Keratinocyte (primary cell): Measurements from ENCODE around the gene LEO1. TPM values are rescaled to one million over a fixed set of nuclear protein-coding genes. Genes with fewer than 3 reads are reported as not detected.

Experiments
- DNase-seq: peaks from one replicate; pipeline ENCODE4 v3.0.0-alpha.2; 2011; ENCODE audit warnings: low read depth, missing footprints, low spot score
- FAIRE-seq: peaks from 2 replicates; lab custom pipeline; 2011; peaks lifted over from hg19 to GRCh38; lab: Jason Lieb, UNC
- H2AFZ ChIP-seq: 2 replicates; pipeline ENCODE4 v1.6.0; 2012; ENCODE audit warnings: low read length, control low read depth, inconsistent platforms; ENCODE audit not compliant: control insufficient read depth
- H3K27ac ChIP-seq: 2 replicates; pipeline ENCODE4 v1.5.1; 2011; ENCODE audit warnings: low read length; ENCODE audit not compliant: control insufficient read depth, insufficient read depth
- H3K27me3 ChIP-seq: 3 replicates; pipeline ENCODE4 v1.6.0; 2011; ENCODE audit warnings: low read length; ENCODE audit not compliant: control insufficient read depth, insufficient read depth; ENCODE audit errors: extremely low read depth
- H3K36me3 ChIP-seq, 2 experiments: 2 replicates in 1 of 2; 3 replicates in 1 of 2; pipeline ENCODE4 v1.5.1; 2011; ENCODE audit warnings: low read length in 2 of 2, mild to moderate bottlenecking in 1 of 2; ENCODE audit not compliant: control insufficient read depth in 2 of 2, insufficient read depth in 2 of 2; ENCODE audit errors: extremely low read depth in 1 of 2
- H3K4me1 ChIP-seq: 3 replicates; pipeline ENCODE4 v1.5.1; 2011; ENCODE audit warnings: low read length; ENCODE audit not compliant: control insufficient read depth, insufficient read depth; ENCODE audit errors: extremely low read depth
- H3K4me2 ChIP-seq: 3 replicates; pipeline ENCODE4 v1.6.0; 2011; ENCODE audit warnings: low read depth, low read length; ENCODE audit not compliant: control insufficient read depth, insufficient read depth; ENCODE audit errors: extremely low read depth
- H3K4me3 ChIP-seq, 3 experiments: fragments of 200-600 bp in 1 of 3; sonication (generic) in 1 of 3; 2 replicates in 2 of 3; 3 replicates in 1 of 3; pipeline ENCODE4 v1.5.1; 2011 to 2016; ENCODE audit warnings: low read length in 3 of 3, mild to moderate bottlenecking in 3 of 3, control low read depth in 2 of 3, inconsistent platforms in 1 of 3, low read depth in 1 of 3, mixed read lengths in 1 of 3, mixed run types in 1 of 3, moderate library complexity in 1 of 3; ENCODE audit not compliant: control insufficient read depth in 2 of 3, insufficient read depth in 2 of 3; ENCODE audit errors: extremely low read depth in 1 of 3
- H3K79me2 ChIP-seq: 2 replicates; pipeline ENCODE4 v1.6.0; 2012; ENCODE audit warnings: low read length; ENCODE audit not compliant: control insufficient read depth, insufficient read depth
- H3K9ac ChIP-seq: 3 replicates; pipeline ENCODE4 v1.6.0; 2011; ENCODE audit warnings: low read length; ENCODE audit not compliant: control insufficient read depth, insufficient read depth; ENCODE audit errors: extremely low read depth
- H3K9me1 ChIP-seq: 3 replicates; pipeline ENCODE4 v1.6.0; 2011; ENCODE audit warnings: low read length; ENCODE audit not compliant: control insufficient read depth, insufficient read depth; ENCODE audit errors: extremely low read depth
- H3K9me3 ChIP-seq: 2 replicates; pipeline ENCODE4 v1.5.1; 2012; ENCODE audit warnings: low read depth, low read length; ENCODE audit not compliant: control insufficient read depth
- H4K20me1 ChIP-seq: 3 replicates; pipeline ENCODE4 v1.6.0; 2011; ENCODE audit warnings: low read length; ENCODE audit not compliant: control insufficient read depth, insufficient read depth; ENCODE audit errors: extremely low read depth
- CTCF ChIP-seq, 3 experiments: IDR thresholded peaks in 1 of 3; conservative IDR thresholded peaks in 1 of 3; optimal IDR thresholded peaks in 1 of 3; 2 replicates in 2 of 3; 3 replicates in 1 of 3; pipeline versions ENCODE3 to v1.5.1; 2011; ENCODE audit warnings: low read length in 3 of 3, mild to moderate bottlenecking in 3 of 3, moderate library complexity in 2 of 3, control low read depth in 1 of 3, inconsistent platforms in 1 of 3; ENCODE audit not compliant: insufficient read depth in 2 of 3; ENCODE audit errors: extremely low read depth in 1 of 3
- EZH2 ChIP-seq: IDR thresholded peaks from one replicate; pipeline ENCODE4 v1.6.1; 2012; ENCODE audit warnings: inconsistent platforms, mild to moderate bottlenecking, low read length, moderate library complexity
- dilution Hi-C: fragments of 300-500 bp; cut with MboI; formaldehyde crosslinking; loops from one replicate; pipeline ENCODE4 v1.7.0; 2020; ENCODE audit warnings: low sequenced_read_pairs; ENCODE audit not compliant: extremely low pct_ligation_motif_present
- polyA plus RNA-seq, 5 experiments: library from polyadenylated mRNA; depleted of rRNA in 3 of 5; stranded (reverse) in 3 of 5; stranded (forward) in 1 of 5; unstranded in 1 of 5; fragments of >200 nt; gene quantifications; 1 replicate in 1 of 5; 2 replicates in 3 of 5; 3 replicates in 1 of 5; pipeline versions ENCODE4 v1.2.1 to v1.2.3, GENCODE V29; 2011 to 2012; ENCODE audit warnings: missing spikeins in 2 of 5, low read depth in 1 of 5, low replicate concordance in 1 of 5

LEO1 gene
- polyA plus RNA-seq, 1 donor (not counting 4 experiments of a cell fraction or from before 2014, with no cell fraction given) = 12.5 TPM

- no peaks in the 10 kb centered on the region for H3K9me1 ChIP-seq
- dilution Hi-C loops = no loop called here
- H3K4me3 ChIP-seq = peak overlapping the region; percentile 55 to 100 (median 100)
- peaks cover 0 to 5% of the 10 kb centered on the region in 2 experiments for H3K36me3 ChIP-seq
- H3K9me3 ChIP-seq = no peaks in the 10 kb centered on the region
- H3K4me1 ChIP-seq = peaks cover 29% of the 10 kb centered on the region
- FAIRE-seq = no peak
- H3K27me3 ChIP-seq = no peaks in the 10 kb centered on the region
- TF ChIP-seq CTCF (optimal IDR thresholded peaks at IDR 0.05 in 1 of 3, IDR thresholded peaks at IDR 0.05 in 1 of 3, conservative IDR thresholded peaks at IDR 0.05 in 1 of 3; ENCODE audit: extremely low read depth in 1 of 3, insufficient read depth in 2 of 3, low read length in 3 of 3) (no peak), EZH2 (no peak)
- DNase-seq = no peak
- H3K4me2 ChIP-seq = peak overlapping the region; percentile 98
- peaks cover 57% of the 10 kb centered on the region for H3K79me2 ChIP-seq
- peak overlapping the region; percentile 100 for H3K9ac ChIP-seq
- H3K27ac ChIP-seq = peak overlapping the region; percentile 100
- H2AFZ ChIP-seq = no peak overlapping the region
- H4K20me1 ChIP-seq = peaks cover 7% of the 10 kb centered on the region
Measured at GRCh38 chr15:52020221-52021085, 48.9 kb upstream of the LEO1 start.

GRCh38 chr15:52019394-52020220 lies 48.0 kb upstream of the LEO1 start:
- Histone ChIP-seq H3K27me3 (no peaks in the 10 kb centered on the region), H2AFZ (peak overlapping the region; percentile 62), H3K36me3 (peaks cover 0 to 1% of the 10 kb centered on the region in 2 experiments), H3K9ac (peak overlapping the region; percentile 100), H3K9me1 (no peaks in the 10 kb centered on the region), H3K9me3 (no peaks in the 10 kb centered on the region), H4K20me1 (peaks cover under 1% of the 10 kb centered on the region), H3K27ac (peak overlapping the region; percentile 100), H3K4me1 (peaks cover 20% of the 10 kb centered on the region), H3K4me2 (peak overlapping the region; percentile 98), H3K79me2 (peaks cover 49% of the 10 kb centered on the region), H3K4me3 (peak overlapping the region; percentile 55 to 100 (median 100))
- DNase-seq (no peak), FAIRE-seq (no peak)
- TF ChIP-seq EZH2 (no peak), CTCF (optimal IDR thresholded peaks at IDR 0.05 in 1 of 3, IDR thresholded peaks at IDR 0.05 in 1 of 3, conservative IDR thresholded peaks at IDR 0.05 in 1 of 3; ENCODE audit: extremely low read depth in 1 of 3, insufficient read depth in 2 of 3, low read length in 3 of 3) (no peak)
- dilution Hi-C loops = no loop called here
